ENCODE results near the gene CELF4. TPM values are rescaled to one million over a fixed set of nuclear protein-coding genes. Genes with fewer than 3 reads are reported as not detected.
A peak's percentile ranks its signal among the peaks of the same experiment; 100 is the strongest.

Gene CELF4
- total RNA-seq, 1 donor from 2014 or later, result 0.22 TPM

GRCh38 chr18:37322492-37323035 lies 243.0 kb downstream of the CELF4 start:
- TF ChIP-seq CTCF (IDR thresholded peaks at IDR 0.05), result peak; percentile 78
- H3K36me3 Mint-ChIP-seq (ENCODE audit: low read depth), result no peaks in the 10 kb centered on the region
- peaks cover 15% of the 10 kb centered on the region for H3K27me3 Mint-ChIP-seq (ENCODE audit: low read depth)
- no peak overlapping the region for H3K4me3 Mint-ChIP-seq (ENCODE audit: unreplicated experiment)
- H3K27ac Mint-ChIP-seq (ENCODE audit: unreplicated experiment), result no peak overlapping the region
- peaks cover 3% of the 10 kb centered on the region for H3K4me1 Mint-ChIP-seq (ENCODE audit: low read depth)
- DNase-seq (ENCODE audit: low spot score), result no peak
- H3K9me3 Mint-ChIP-seq (ENCODE audit: low read depth), result no peaks in the 10 kb centered on the region

GRCh38 chr18:37321582-37322491 lies 243.8 kb downstream of the CELF4 start:
- Mint-ChIP-seq H3K4me1 (ENCODE audit: low read depth) (peaks cover 3% of the 10 kb centered on the region), H3K27ac (ENCODE audit: unreplicated experiment) (no peak overlapping the region), H3K36me3 (ENCODE audit: low read depth) (no peaks in the 10 kb centered on the region), H3K27me3 (ENCODE audit: low read depth) (peaks cover 14% of the 10 kb centered on the region), H3K4me3 (ENCODE audit: unreplicated experiment) (no peak overlapping the region), H3K9me3 (ENCODE audit: low read depth) (no peaks in the 10 kb centered on the region)
- TF ChIP-seq CTCF (IDR thresholded peaks at IDR 0.05), result no peak
- DNase-seq (ENCODE audit: low spot score), result no peak

DNA sequence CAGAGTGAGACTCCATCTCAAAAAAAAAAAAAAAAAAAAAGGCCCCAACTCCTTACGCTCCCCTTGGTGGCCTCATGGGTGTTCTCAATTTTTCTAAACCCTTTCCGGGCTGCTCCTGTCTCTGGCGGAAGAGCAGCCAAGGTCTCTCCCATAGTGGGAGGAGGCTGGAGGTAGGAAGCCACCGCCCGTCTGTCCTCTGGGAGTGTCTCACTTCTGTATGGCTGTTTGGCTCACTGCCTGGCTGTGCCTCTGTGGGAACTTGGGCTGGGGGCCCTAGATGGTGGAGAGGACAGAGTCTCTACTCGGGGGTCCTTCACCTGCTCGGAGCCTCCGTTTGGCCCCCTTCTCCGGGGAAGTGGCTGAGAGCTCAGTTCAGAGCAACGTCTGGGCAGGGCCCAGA lies 245.3 kb downstream of the CELF4 start:
- Mint-ChIP-seq H3K36me3 (ENCODE audit: low read depth) (no peaks in the 10 kb centered on the region), H3K9me3 (ENCODE audit: low read depth) (no peaks in the 10 kb centered on the region), H3K27me3 (ENCODE audit: low read depth) (peaks cover 7% of the 10 kb centered on the region), H3K4me1 (ENCODE audit: low read depth) (peaks cover 3% of the 10 kb centered on the region), H3K27ac (ENCODE audit: unreplicated experiment) (no peak overlapping the region), H3K4me3 (ENCODE audit: unreplicated experiment) (no peak overlapping the region)
- TF ChIP-seq CTCF (IDR thresholded peaks at IDR 0.05), result no peak
- DNase-seq (ENCODE audit: low spot score), result no peak

- Mint-ChIP-seq H3K27ac (ENCODE audit: unreplicated experiment) (no peak overlapping the region), H3K4me3 (ENCODE audit: unreplicated experiment) (no peak overlapping the region), H3K4me1 (ENCODE audit: low read depth) (peaks cover 3% of the 10 kb centered on the region), H3K27me3 (ENCODE audit: low read depth) (peaks cover 4% of the 10 kb centered on the region), H3K36me3 (ENCODE audit: low read depth) (no peaks in the 10 kb centered on the region), H3K9me3 (ENCODE audit: low read depth) (no peaks in the 10 kb centered on the region)
- no peak for TF ChIP-seq CTCF (IDR thresholded peaks at IDR 0.05)
- DNase-seq (ENCODE audit: low spot score), result no peak
Measured at GRCh38 chr18:37318360-37319355, 246.9 kb downstream of the CELF4 start.

DNA sequence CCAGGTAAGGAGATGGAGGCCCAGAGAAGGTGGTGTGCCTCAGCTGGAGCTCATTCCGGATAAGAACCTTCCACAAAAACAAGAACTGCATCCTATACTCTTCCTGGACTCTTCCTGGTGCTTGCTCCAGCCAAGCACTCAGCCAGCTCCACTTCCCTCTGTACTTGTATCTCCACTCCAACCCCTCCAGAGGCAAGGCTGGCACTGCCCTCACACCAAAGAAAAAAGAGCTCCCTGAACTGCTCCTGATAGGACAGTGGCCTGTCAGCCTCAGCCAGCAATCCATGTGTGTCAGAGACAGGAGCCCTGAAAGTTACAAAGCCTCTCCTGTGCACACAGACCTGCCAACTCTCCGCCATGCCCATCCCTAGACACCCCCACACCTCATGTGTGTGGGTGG lies 248.1 kb downstream of the CELF4 start:
- DNase-seq (ENCODE audit: low spot score), result no peak
- peaks cover 5% of the 10 kb centered on the region for H3K4me1 Mint-ChIP-seq (ENCODE audit: low read depth)
- H3K36me3 Mint-ChIP-seq (ENCODE audit: low read depth), result no peaks in the 10 kb centered on the region
- no peaks in the 10 kb centered on the region for H3K9me3 Mint-ChIP-seq (ENCODE audit: low read depth)
- no peak overlapping the region for H3K27ac Mint-ChIP-seq (ENCODE audit: unreplicated experiment)
- H3K4me3 Mint-ChIP-seq (ENCODE audit: unreplicated experiment), result no peak overlapping the region
- no peaks in the 10 kb centered on the region for H3K27me3 Mint-ChIP-seq (ENCODE audit: low read depth)
- TF ChIP-seq CTCF (IDR thresholded peaks at IDR 0.05), result no peak

All from chondrocyte (in vitro differentiated cells).